MM.1S (cell line): Measurements from ENCODE around the gene OR2L3.
"Not testable (repeated sequence)": the region's sequence is repeated elsewhere in the genome, so short reads cannot be mapped to it uniquely, and the experiment has no call there.

Source experiments
- DNase-seq: peaks from one replicate; pipeline ENCODE4 v3.0.0-alpha.2; 2015
- H2AFZ ChIP-seq: fragments of 300-600 bp; sonication (generic); 2 replicates; pipeline ENCODE4 v1.6.0; 2016; ENCODE audit warnings: antibody characterized with exemption, low read length
- H3F3A ChIP-seq: fragments of 300-600 bp; sonication (generic); 2 replicates; pipeline ENCODE4 v1.6.1; 2016; ENCODE audit warnings: mild to moderate bottlenecking, antibody characterized with exemption, low read length, moderate library complexity, mixed read lengths; ENCODE audit not compliant: insufficient read depth
- H3K27ac ChIP-seq: fragments of 300-600 bp; sonication (generic); 2 replicates; pipeline ENCODE4 v1.5.1; 2016; ENCODE audit warnings: mild to moderate bottlenecking, low read length
- H3K27me3 ChIP-seq: fragments of 300-600 bp; sonication (generic); replicated peaks from 2 replicates; pipeline ENCODE4 v1.6.0; 2016; ENCODE audit warnings: low read length; ENCODE audit not compliant: insufficient read depth
- H3K36me3 ChIP-seq: fragments of 300-600 bp; sonication (generic); replicated peaks from 2 replicates; pipeline ENCODE4 v1.6.1; 2016; ENCODE audit warnings: mild to moderate bottlenecking, low read length, mixed read lengths; ENCODE audit not compliant: insufficient read depth
- H3K4me1 ChIP-seq: fragments of 300-600 bp; sonication (generic); 2 replicates; pipeline ENCODE4 v1.6.1; 2016; ENCODE audit warnings: low read length, mixed read lengths
- H3K4me2 ChIP-seq: fragments of 300-600 bp; sonication (generic); 2 replicates; pipeline ENCODE4 v1.6.0; 2016; ENCODE audit warnings: low read depth, low read length
- H3K4me3 ChIP-seq: fragments of 300-600 bp; sonication (generic); 2 replicates; pipeline ENCODE4 v1.5.1; 2016; ENCODE audit warnings: low read length, mixed read lengths
- H3K79me2 ChIP-seq: fragments of 300-600 bp; sonication (generic); 2 replicates; pipeline ENCODE4 v1.6.1; 2016; ENCODE audit warnings: mixed run types, low read length, mixed read lengths
- H3K9ac ChIP-seq: fragments of 300-600 bp; sonication (generic); 2 replicates; pipeline ENCODE4 v1.6.1; 2016; ENCODE audit warnings: low read length, mixed read lengths
- H3K9me2 ChIP-seq: fragments of 300-600 bp; sonication (generic); replicated peaks from 2 replicates; pipeline ENCODE4 v1.6.1; 2016; ENCODE audit warnings: mild to moderate bottlenecking, low read length, mixed read lengths; ENCODE audit not compliant: insufficient read depth
- H3K9me3 ChIP-seq: fragments of 300-600 bp; sonication (generic); replicated peaks from 2 replicates; pipeline ENCODE4 v1.6.1; 2016; ENCODE audit warnings: mild to moderate bottlenecking, low read length, mixed read lengths; ENCODE audit not compliant: insufficient read depth
- H4K20me1 ChIP-seq: fragments of 300-600 bp; sonication (generic); 2 replicates; pipeline ENCODE4 v1.6.1; 2016; ENCODE audit warnings: mild to moderate bottlenecking, low read length, moderate library complexity, mixed read lengths; ENCODE audit not compliant: insufficient read depth
- EZH2 ChIP-seq: fragments of 300-600 bp; sonication (generic); optimal IDR thresholded peaks from 2 replicates; pipeline ENCODE3; 2017; ENCODE audit warnings: low read depth, mild to moderate bottlenecking, antibody characterized with exemption, low read length, mixed read lengths
- EZH2phosphoT487 ChIP-seq: fragments of 300-600 bp; sonication (generic); IDR thresholded peaks from 2 replicates; pipeline ENCODE4 v1.6.1; 2018; ENCODE audit warnings: antibody characterized with exemption, low read length
- TF ChIP-seq, protein P1 (sequence below): fragments of 300-600 bp; sonication (generic); IDR thresholded peaks from 2 replicates; pipeline ENCODE4 v1.5.1; 2016; ENCODE audit warnings: antibody characterized with exemption, low read length, mixed read lengths

OR2L3 gene

DNA sequence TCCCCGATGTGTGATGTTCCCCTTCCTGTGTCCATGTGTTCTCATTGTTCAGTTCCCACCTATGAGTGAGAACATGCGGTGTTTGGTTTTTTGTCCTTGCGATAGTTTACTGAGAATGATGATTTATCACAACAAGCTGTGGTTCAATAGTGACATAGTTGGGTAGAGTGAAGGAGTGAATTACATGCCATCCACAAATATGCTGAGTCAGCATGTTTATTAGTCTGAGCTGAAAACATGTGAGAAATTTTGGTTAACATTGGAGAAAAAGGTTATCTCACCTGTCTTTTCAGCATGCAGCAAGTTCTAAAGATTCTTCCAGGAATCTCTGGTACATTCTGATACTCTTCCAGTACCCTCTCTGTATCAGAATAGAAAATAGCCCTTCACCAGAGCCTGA, 19.0 kb downstream of the OR2L3 start:
- no peaks in the 10 kb centered on the region for H3K79me2 ChIP-seq
- no peaks in the 10 kb centered on the region for H3K36me3 ChIP-seq
- no peak overlapping the region for H3K9ac ChIP-seq
- H3K9me2 ChIP-seq = no peaks in the 10 kb centered on the region
- H3K27me3 ChIP-seq = no peaks in the 10 kb centered on the region
- H4K20me1 ChIP-seq = no peaks in the 10 kb centered on the region
- H3K27ac ChIP-seq = no peak overlapping the region
- H3K9me3 ChIP-seq = no peaks in the 10 kb centered on the region
- H2AFZ ChIP-seq = no peak overlapping the region
- TF ChIP-seq EZH2phosphoT487 (no peak), EZH2 (no peak)
- H3K4me3 ChIP-seq = no peak overlapping the region
- no peak overlapping the region for H3K4me2 ChIP-seq
- H3F3A ChIP-seq = no peaks in the 10 kb centered on the region
- DNase-seq = no peak
- H3K4me1 ChIP-seq = no peaks in the 10 kb centered on the region

DNA sequence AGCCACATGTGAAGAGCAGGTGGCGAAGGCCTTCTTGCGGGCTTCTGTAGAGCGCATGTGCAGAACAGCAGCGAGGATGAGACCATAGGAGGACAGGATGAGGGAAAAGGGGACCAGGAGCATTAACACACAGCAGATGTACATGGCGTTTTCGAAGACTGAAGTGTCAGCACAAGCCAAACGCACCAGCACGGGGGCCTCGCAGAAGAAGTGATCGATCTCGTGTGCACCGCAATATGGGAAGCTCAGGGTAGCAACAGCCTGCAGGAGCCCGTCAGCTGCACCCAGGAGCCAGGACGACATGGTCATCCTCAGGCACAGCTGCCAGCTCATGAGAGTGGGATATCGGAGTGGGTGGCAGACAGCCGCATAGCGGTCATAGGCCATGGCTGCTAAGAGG, 37.2 kb downstream of the OR2L3 start:
- H3K4me1 ChIP-seq, H3F3A ChIP-seq, DNase-seq, H2AFZ ChIP-seq, H4K20me1 ChIP-seq, H3K27ac ChIP-seq, H3K27me3 ChIP-seq, H3K9ac ChIP-seq, H3K36me3 ChIP-seq, H3K4me3 ChIP-seq, H3K9me3 ChIP-seq, H3K79me2 ChIP-seq, H3K4me2 ChIP-seq, H3K9me2 ChIP-seq: not testable (repeated sequence)

DNA sequence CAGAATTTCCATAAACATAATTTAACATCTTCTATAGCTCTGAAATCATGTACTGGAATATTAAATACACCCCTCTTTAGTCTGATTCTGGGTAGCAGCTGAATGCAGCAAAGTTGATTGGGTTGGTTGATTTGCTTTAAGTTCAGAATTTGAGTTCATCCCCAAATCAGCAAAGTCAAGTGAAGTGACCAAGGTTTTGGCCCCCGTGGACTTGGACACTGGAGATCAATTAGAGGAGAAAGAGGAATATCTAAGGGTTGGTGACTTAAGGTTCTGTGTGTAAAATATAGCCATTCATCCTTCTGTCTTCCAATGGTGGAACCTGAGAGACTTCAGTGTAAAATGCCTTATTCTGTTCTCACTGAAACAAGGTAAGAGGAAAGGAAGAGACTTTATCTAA, 48.2 kb downstream of the OR2L3 start, which contains the start of gene OR2L13:
Gene OR2L13 (plus strand): TSS at position 301 of the 400 bp plus-strand sequence. CDS start 4,192 bp downstream, outside the sequence.
- no peak within 1 kb of the TSS for H3K4me2 ChIP-seq
- no peaks in the 10 kb centered on the region for H3K9me2 ChIP-seq
- no peaks in the 10 kb centered on the region for H3K4me1 ChIP-seq
- no peak within 1 kb of the TSS for H3K9ac ChIP-seq
- no peak for DNase-seq
- no peak within 1 kb of the TSS for H3K27ac ChIP-seq
- H3K36me3 ChIP-seq = no peaks in the 10 kb centered on the region
- no peak within 1 kb of the TSS for H2AFZ ChIP-seq
- H3F3A ChIP-seq = no peaks in the 10 kb centered on the region
- H3K4me3 ChIP-seq = no peak within 1 kb of the TSS
- H3K79me2 ChIP-seq = no peaks in the 10 kb centered on the region
- no peaks in the 10 kb centered on the region for H4K20me1 ChIP-seq
- H3K9me3 ChIP-seq = no peaks in the 10 kb centered on the region
- TF ChIP-seq EZH2 = no peak
- TF ChIP-seq EZH2phosphoT487 = no peak
- TF ChIP-seq, protein P1, sequence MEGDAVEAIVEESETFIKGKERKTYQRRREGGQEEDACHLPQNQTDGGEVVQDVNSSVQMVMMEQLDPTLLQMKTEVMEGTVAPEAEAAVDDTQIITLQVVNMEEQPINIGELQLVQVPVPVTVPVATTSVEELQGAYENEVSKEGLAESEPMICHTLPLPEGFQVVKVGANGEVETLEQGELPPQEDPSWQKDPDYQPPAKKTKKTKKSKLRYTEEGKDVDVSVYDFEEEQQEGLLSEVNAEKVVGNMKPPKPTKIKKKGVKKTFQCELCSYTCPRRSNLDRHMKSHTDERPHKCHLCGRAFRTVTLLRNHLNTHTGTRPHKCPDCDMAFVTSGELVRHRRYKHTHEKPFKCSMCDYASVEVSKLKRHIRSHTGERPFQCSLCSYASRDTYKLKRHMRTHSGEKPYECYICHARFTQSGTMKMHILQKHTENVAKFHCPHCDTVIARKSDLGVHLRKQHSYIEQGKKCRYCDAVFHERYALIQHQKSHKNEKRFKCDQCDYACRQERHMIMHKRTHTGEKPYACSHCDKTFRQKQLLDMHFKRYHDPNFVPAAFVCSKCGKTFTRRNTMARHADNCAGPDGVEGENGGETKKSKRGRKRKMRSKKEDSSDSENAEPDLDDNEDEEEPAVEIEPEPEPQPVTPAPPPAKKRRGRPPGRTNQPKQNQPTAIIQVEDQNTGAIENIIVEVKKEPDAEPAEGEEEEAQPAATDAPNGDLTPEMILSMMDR = no peak
- H3K27me3 ChIP-seq = no peaks in the 10 kb centered on the region

DNA sequence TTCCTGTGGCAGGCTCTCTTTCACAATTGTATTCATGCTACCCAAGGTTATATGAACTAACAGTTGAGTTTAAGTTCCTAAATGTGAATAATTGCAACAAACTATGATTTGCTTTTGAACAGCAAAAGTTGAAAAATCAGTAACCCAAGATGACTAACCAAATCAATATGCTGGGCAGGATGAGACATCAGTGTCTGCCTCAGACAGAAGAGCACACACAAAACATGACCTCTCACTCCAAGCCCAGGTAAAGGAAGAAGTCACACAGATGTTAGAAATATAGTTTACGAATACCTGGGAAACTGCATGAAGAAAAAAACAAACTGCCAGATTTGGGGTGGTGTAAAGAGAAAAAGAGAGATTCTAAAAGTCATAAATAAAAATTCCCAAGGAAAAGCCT, 51.9 kb downstream of the OR2L3 start:
- Histone ChIP-seq H3K27me3 (no peaks in the 10 kb centered on the region), H3K9ac (no peak overlapping the region), H3K4me2 (no peak overlapping the region), H3K9me3 (no peaks in the 10 kb centered on the region), H3K27ac (no peak overlapping the region), H3K4me3 (no peak overlapping the region), H3K36me3 (no peaks in the 10 kb centered on the region), H3K4me1 (no peaks in the 10 kb centered on the region), H3K9me2 (no peaks in the 10 kb centered on the region), H3F3A (no peaks in the 10 kb centered on the region), H4K20me1 (no peaks in the 10 kb centered on the region), H2AFZ (no peak overlapping the region), H3K79me2 (no peaks in the 10 kb centered on the region)
- TF ChIP-seq, protein P1 = no peak
- TF ChIP-seq EZH2 (no peak), EZH2phosphoT487 (no peak)
- DNase-seq = no peak
